Retina (tissue), 1 donor: Measurements from ENCODE around the gene GRPEL1.
A peak's percentile ranks its signal among the peaks of the same experiment; 100 is the strongest.
"Not testable (repeated sequence)": the region's sequence is repeated elsewhere in the genome, so short reads cannot be mapped to it uniquely, and the experiment has no call there.

ENCODE experiments used
- DNase-seq: peaks from one replicate; pipeline ENCODE4 v3.0.0-alpha.2; 2016

Gene GRPEL1

DNA sequence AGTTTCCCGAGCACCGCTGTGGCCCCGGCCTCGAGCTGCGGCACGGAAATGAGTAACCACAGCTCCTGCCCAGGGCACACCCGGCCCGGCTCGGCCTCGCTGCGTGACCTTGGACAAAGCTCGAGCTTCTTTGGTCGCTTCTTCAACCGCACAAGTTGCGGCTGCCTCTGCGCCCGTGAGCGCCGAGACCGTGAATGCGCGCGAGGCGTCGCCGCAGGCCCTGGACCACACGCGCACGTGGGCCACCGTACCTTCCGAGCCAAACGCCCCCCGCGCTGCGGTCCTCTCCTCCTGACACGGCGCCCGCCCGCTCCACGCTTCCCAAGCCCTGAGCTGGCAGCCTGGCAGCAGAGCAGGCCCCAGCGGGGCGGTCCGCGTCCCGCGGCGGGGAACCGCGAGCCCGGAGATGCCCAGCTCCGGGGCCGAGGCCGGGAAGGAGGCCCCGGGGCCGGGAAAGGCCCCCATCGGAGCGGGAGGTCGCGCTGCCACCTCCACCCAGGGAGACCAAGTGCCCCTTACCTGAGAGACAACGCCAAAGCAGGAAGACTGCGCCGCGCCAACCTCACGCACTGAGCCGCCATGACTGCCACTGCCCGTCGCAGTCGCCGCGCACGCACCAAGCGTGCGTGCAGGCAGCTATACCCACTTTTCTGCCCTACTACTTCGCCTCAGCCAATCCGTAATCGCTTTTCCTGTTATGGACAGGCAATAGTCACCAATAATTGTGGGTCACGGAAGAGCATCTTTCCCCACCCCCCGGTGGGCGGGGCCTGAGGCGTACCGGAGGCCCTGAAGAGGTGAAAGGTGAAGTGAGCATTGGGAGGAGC is at the start of gene GRPEL1:
TSS of gene GRPEL1 (minus strand) at position 613 of the 827 bp plus-strand sequence. CDS start at position 581, 32 bp downstream.
- peak; percentile 98 for DNase-seq

DNA sequence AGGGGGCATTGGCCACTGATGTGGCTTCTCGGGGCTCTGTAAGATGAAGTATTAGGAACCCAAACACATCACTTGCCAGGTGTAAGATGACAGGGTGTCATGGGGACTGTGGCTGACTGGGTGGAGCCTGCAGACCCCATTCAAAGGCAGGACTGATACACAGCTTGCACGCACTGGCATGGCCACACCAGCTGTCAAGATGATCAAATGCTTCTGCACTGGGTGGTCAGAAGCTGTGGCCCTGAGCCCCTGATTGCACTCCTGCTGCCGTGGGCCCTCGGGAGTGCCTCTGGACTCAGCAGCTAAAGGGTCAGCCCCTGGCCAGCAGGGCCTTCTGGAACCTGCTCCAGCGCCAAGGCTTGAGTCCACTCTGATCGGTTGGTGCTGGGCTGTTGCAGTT is 48.8 kb upstream of the GRPEL1 start:
- DNase-seq = no peak

DNA sequence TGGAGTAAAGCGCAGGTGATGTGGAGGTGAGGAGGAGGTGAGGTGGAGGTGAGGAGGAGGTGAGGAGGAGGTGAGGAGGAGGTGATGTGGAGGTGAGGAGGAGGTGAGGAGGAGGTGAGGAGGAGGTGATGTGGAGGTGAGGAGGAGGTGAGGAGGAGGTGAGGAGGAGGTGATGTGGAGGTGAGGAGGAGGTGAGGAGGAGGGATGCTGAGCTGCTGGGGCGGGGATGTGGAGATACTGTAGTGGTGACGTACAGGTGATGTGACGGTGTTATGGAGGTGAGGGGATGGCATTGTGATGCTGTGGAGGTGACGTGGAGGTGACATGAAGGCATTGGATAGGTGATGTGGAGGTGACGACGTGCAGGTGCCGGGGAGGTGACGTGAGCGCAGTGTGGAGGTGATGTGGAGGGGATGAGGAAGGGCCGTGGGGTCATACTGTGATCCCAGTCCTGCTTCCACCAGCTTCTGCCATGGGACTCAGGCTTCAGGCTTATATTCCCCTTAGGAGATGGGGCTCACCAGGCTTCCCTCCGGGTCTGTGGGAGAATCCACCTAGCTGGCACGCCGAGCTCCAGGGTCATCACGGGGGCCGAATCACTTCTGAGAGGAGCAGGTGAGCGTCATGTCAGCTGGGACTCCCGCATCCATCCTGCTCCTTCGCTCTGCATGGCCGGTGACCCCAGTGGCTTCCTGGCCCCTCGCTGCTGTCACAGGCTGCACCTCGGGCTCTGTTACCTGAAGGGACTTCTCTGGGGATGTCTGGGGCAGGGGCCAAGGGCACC is 47.9 kb upstream of the GRPEL1 start:
- DNase-seq = no peak

DNA sequence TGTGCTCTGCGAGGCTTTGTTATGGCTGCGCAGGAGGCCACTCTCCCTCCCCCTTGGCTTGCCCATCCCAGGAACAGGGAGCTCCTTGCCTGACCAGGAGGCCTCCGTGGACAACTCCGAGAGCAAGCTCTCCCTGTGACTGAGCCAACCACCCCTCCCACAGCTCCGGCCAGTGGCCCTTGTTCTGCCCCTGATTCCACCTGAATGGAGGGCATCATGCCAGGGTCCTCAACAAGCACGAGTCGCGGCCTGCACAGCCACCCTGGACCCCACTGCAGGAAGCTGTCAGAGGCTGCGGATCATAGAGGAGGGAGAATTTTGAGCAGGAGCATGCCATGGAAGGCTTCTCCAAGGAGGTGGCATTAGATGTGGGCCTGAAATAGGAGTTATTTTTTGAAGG is 44.8 kb upstream of the GRPEL1 start:
- no peak for DNase-seq

DNA sequence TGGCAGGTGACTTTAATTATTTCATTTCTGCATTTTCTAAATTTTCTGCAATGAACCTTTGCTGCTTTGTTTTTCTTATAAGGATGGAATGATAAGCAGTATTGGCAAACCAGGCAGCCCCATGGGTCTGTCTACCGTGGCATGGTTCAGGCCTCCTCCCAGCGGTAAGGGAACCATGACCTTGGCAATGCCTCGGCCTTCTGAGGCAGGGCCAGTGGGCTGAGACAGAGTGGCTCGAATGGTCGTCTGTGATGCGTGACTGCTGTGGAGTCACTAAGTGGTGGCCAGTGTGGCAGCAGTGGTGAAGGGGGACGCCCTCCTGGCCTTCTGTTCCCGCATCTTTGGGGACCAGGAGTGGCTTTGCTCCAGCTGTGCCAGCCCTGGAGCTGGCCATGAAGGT is 43.6 kb upstream of the GRPEL1 start:
- DNase-seq = no peak

DNA sequence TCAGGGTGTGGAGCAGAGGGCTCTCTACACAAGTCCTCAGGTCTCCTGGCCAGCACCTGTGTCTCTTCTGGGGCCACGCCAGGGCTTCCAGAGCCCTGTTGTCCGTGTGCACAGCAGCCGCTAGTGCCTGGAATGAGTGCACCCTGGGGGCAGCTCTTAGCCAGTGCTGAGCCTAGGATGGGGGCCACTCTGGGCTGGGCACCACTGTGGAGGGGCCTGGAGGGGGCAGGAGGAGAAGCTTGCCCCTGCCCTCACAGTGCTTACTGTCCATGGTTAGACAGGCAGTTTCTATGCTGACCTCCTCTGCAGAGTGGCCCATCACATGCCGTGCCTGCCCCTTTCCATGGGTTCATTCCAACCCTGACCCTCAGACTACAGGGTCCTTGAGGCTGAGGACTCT is 42.7 kb upstream of the GRPEL1 start:
- no peak for DNase-seq

DNA sequence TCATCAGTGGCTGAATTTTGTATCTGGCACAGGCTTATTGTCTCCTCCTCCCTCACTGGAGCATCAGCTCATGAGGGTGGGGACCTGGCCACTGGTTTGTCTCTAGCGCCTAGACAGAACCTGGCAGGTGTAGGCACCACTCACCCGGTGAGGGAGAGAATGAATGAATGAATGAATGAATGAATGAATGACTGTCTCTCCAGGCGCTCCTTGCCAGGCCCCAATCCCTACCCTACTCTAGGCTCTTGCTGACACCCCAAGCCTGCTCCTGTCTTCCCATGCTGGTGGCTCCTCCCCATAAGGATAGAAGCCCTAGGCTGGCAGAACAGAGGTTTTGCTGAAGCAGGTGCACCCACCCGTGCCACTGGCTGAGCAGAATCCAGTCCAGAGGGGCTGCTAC is 41.3 kb upstream of the GRPEL1 start:
- DNase-seq = no peak

DNA sequence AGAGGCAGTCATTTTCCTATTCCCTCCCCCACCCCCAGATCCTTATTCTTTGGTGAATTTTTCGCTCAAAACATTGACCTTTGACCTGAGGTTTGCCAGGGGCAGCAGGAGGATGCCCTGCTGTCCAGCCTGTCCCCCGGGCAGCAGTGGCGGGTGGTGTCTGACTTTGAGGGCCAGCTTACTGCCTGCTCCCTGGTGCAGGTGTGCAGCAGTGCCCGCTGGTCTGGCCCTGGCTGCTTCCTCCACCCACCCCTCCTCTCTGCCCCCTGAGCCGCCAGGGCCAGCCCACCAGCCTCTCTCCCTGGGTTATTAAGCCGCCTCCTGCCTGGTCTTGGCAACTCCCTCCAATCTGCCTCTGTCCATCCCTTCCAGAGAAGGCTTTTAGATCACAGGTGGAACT is 40.8 kb upstream of the GRPEL1 start:
- no peak for DNase-seq

DNA sequence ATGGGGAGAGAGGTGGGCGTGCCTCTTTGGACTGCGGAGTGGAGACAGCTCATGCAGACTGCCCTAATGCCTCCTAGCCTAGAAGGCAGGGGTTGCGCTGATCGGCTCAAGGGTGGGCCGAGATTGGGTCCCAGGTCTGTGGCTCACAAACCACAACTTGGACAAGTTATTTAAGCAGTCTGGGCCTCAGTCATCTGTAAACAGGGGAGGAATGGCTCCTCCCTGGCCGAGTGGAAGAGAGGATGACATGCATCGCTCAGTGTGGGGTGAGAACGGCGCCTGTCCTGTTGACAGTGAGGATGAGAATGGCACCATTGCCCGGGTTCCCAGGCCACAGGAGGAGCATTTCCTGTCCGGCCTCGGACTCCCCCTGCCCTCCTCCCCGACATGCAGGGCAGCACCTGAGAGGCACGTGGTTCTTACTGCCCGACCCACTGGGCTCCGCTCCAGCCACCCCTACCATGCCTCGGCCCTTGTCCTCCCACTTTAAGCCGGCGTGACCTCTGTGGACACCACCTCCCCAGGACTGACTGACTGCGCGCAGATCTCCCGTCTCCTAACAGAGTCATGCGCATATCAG is 40.3 kb upstream of the GRPEL1 start:
- DNase-seq = no peak

DNA sequence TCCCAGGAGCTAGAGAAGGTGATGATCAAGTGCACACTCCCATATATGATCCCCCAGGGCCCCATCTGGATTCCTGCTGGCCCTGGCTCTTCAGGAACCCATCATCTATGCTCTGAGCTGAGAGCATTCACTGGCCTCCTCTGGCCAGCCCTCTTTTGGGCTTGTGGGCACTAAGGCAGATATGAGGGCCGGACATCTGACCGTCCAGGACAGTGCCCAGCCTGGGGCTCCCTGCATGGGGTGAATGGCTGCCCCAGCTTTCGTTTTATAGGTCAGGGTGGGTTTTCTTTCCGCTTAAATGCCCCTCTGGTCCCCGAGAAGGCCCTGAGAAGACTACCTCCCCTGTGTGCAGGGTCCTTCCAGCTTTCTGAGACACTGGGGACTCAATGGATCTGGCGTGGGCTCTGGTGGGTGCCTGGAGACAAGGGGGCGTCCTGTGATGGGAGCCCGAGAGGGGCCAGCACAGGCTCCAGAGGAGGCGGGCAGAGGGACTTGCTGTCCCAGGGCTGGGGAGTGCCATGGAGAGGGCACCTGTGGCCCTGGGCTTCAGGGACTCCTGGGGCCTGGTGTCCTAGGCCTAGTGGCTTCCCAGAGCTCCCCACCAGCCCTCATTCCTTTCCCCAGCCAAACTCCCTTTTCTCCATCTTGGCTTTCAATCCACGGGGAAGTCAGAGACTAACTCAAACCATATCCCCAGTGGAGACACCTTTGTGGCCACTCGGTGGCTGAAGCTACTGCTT is 39.5 kb upstream of the GRPEL1 start:
- DNase-seq = no peak

DNA sequence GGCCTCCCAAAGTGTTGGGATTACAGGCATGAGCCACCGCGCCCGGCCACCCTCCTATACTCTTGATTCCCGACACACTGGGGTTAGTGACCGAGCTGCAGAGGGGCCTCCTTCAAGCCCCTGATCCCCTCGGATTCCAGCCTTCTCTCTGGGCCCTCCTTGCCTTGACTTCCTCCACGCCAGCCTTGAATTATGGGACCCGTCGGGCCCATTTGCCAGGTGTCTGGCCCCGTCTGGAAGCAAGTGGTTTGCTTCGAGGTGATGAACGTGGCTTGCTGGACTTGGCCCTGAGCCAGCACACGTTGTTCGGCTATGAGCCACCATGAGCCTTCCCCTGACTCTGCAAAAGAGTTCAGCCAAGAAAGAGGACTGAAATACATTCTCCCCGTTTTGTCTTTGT is 37.4 kb upstream of the GRPEL1 start:
- no peak for DNase-seq

DNA sequence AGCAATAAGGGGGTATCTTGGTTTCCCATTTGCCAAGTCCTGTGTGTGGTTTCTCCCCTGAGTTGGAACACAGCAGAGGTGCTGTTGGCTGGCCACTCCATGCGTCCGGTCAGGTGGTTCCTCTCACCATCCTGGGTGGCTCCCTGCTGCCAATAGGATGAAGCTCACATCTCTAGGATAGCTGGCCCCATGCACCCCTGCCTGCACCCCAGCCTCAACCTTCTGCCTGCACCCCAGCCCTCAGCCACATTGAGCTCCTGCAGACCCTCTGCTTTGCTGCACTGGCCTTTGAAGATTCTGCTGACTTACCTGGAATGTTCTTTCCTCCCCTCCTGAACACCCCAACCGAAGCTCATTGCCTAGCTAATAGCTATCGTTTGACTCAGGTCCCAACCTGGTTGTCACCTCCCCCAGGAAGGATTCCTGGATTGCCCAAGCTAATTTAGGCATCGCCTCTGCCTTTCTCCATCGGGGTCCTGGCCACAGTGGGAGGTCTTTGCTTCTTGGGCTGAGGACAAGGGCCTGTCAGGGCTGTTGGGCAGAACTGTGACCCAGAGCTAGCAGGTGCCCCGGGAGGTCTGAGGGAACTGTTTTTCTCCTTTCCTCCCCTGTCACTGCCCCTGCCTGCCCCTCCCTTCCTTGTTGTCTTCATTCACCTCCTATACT is 36.6 kb upstream of the GRPEL1 start:
- no peak for DNase-seq

DNA sequence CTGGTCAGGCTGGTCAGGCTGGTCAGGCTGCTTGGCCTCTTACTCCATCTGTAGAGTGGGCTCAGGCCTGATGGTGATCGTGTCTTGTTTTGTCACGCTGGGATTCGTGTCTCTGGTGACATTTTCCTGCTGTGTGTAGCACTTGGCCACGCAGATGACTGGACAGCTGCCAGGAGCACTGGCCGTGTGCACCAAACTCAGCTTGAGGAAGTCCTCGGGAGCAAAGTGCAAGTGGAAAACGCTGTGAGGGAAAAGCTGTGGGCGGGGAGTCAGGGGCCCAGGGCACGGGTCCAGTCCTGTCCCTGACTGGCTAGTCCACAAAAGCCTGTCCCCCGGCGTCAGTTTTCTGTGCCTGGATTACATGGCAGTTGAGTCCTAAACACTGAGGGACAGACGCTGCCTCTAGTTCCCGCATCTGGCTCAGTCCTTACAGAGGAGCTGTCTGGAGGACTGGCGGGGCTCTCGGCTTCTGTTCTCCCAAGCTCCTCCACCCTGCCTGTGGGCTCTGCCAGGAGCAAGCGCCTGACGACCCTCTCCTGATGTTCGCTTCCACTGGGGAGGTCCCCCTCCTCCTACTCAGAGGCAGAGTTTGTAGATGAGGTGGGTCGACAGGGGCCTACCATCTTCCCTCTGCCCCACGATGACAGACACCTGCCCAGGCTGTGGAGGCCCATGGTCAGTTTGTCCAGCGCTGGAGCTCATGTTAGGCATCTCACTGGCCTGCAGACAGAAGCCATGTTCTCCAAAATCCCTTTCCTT is 35.9 kb upstream of the GRPEL1 start:
- DNase-seq = peak; percentile 69

DNA sequence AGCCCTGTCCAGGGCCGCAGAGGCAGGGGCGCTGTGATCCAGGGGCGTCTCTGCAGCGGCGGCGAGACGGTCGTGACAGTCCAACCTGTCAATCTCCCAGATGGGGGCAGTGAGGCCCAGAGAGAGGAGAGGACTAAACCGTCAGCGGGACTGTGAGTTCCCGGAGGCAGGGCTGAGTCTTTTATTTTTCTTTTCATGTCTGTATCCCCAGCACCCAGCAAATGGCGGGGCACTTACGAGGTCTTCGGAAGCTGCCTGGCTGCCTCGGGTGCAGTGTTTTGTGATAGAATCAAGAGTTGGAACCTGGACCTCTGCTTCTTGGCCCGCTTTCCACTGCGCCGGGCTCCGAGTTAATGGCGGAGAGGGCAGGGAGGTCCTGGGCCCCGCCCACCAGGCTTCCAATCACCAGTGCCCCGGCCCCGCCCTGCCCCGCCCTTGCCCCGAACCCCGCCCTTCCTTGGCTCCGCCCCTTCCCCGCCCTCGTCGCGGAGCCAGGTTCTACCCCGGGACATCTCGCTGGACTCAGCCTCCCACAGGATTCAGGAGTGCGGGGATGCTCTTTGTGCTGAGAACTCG is 35.3 kb upstream of the GRPEL1 start:
- peak; percentile 82 for DNase-seq

DNA sequence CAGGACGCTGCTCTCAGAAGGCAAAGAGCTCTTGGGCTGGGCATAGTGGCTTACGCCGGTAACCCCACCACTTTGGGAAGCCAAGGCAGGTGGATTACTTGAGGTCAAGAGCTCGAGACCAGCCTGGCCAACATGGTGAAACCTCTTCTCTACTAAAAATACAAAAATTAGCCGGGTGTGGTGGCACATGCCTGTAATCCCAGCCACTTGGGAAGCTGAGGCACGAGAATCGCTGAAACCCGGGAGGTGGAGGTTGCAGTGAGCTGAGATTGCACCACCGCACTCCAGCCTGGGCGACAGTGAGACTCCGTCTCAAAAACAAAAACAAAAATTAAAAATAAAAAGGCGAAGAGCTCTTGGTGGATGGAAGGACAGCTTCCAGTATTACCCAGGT is 34.6 kb upstream of the GRPEL1 start:
- not testable (repeated sequence) for DNase-seq

DNA sequence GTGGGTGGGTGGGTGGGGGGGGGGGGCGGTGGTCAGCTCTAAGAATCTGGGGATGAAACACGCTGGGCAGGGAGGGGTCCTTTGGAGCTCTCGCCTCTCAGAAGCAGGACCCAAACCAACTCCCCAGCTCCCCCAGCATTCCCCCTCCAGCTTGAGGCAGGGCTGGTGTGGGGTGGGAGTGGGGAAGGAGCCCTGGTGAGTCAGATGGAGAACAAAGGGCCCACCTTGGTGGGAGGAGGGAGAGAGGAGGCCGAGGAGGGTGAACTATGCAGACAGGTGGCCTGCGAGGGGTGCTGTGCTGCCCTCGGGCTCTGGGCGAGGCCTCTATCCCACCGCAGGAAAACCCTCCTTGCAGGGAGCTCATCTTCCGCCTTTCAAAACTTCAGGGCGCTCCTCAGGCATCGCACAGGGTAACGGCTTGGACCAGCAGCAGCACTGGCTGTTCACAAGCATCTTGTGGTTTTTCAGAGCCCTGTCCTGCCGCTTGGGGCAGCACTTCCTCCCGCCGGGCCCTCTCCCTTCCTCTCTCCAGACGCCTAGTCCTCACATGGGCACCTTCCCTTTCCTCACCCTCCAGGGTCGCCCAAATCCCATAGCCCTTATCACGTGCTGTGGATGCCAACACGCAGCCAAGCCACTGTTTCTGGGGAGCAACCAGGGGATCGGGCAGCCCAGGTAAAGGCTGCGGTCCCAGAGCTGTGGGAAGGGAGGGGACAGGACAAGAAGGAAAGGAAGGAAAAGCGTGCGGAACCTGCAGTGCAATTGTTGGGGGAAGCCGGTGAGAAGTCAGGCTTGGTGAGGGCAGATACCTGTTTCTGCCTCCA is 34.0 kb upstream of the GRPEL1 start:
- DNase-seq = peak; percentile 86

DNA sequence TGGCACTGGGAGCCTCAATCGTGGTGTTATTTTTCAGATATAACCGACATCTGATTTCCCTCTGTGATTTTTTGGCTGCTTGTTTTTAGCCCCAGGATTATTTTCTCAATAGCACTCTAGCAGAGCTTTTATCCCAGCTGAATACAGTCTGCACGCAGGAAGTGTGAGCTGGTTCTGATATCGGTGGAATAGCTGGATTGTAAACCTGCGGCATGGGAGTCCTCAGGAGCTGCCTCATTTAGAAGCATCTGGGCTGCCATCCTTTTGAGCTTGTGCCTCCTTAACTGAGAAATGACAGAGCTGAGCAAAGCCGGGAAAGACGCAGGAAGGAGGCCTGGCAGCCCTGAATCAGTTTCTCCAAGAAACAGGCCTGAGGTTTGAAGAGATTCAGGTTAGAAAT is 28.4 kb upstream of the GRPEL1 start:
- DNase-seq = no peak

DNA sequence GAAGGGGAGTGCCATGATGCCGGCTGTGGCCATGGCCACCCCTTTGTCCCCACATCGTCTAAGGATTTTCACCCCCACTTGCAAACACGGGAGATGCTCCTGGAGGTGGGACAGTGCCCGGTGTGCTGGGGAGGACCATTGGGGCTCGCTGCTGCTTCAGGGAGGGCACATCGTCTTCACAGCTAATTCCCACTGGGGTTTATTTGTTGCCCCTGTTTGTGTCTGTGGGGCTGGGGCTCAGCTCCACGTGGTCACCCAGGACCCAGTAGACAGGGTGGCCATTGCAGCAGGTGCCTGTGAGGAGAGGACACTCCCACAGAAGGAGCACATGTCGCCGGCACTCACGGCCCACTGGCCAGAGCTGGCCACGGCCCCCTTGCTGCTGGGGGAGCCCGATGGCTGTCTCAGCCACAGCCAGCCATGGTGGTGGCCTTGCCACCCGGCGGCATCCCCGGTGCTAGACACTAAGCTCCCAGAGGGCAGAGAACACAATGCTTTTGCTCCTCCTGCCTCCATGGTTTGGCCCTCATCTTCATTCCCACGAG is 27.8 kb upstream of the GRPEL1 start:
- no peak for DNase-seq

DNA sequence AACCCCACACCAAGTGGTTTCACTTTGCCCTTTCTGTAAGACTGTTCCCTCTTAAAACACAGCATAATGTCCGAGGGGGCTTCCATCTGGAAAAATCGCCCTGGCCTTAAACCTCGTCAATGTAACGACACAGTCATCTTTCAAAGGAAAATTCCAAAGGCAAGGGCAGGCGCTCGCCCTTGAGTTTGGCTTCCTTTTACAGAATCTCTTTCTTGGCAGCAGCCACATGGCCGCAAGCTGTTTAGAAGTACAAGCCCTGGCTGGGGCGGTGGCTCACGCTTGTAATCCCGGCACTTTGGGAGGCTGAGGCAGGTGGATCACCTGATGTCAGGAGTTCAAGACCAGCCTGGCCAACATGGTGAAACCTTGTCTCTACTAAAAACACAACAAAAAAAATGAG is 27.1 kb upstream of the GRPEL1 start:
- no peak for DNase-seq

DNA sequence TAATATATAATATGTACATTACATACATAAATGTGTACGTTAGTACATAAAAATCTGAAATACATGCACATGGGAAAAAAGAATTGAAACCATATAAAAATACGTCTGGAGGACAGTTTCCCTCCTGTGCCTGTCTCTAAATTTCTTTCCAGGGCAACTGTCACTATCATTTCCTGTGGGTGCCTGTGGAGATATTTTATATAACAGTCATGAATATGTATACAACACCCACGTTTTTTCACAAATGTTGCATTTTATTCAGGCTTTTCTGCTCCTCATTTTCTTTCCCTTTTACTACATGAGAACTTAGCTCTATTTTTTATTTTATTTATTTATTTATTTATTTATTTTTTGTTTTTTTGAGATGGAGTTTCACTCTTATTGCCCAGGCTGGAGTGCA is 24.2 kb upstream of the GRPEL1 start:
- DNase-seq = no peak
